ENCODE measurements around the gene TTC33. TPM values are rescaled to one million over a fixed set of nuclear protein-coding genes. Genes with fewer than 3 reads are reported as not detected.

The TTC33 gene
- total RNA-seq, 4 donors from 2014 or later: 20.2 to 49.0 (median 32.6) TPM

- H3K36me3 ChIP-seq: no peaks in the 10 kb centered on the region
- TF ChIP-seq, protein P1, sequence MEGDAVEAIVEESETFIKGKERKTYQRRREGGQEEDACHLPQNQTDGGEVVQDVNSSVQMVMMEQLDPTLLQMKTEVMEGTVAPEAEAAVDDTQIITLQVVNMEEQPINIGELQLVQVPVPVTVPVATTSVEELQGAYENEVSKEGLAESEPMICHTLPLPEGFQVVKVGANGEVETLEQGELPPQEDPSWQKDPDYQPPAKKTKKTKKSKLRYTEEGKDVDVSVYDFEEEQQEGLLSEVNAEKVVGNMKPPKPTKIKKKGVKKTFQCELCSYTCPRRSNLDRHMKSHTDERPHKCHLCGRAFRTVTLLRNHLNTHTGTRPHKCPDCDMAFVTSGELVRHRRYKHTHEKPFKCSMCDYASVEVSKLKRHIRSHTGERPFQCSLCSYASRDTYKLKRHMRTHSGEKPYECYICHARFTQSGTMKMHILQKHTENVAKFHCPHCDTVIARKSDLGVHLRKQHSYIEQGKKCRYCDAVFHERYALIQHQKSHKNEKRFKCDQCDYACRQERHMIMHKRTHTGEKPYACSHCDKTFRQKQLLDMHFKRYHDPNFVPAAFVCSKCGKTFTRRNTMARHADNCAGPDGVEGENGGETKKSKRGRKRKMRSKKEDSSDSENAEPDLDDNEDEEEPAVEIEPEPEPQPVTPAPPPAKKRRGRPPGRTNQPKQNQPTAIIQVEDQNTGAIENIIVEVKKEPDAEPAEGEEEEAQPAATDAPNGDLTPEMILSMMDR (IDR thresholded peaks at IDR 0.05 in 4 of 5, conservative IDR thresholded peaks at IDR 0.05 in 1 of 5): no peak
- TF ChIP-seq POLR2A (IDR thresholded peaks at IDR 0.05): no peak
- ATAC-seq (no peak), DNase-seq (no peak)
- intact Hi-C loops (cut with DNase I; ENCODE audit: low total_unique reads): no loop called here
- no peaks in the 10 kb centered on the region for H3K27me3 ChIP-seq
- H3K27ac ChIP-seq: no peak overlapping the region
- H3K9me3 ChIP-seq: no peaks in the 10 kb centered on the region
- H3K4me3 ChIP-seq: no peak overlapping the region
- in situ Hi-C loops (cut with MboI; ENCODE audit: low sequenced_read_pairs in 4 of 4): no loop called here
- no peaks in the 10 kb centered on the region for H3K4me1 ChIP-seq
Measured at GRCh38 chr5:40464511-40464910, 291.2 kb downstream of the TTC33 start.

Other genes with a start within 250 kb of the TTC33 start
- gene PTGER4, start 76.0 kb downstream of the TTC33 start, total RNA-seq: 10 to 100 TPM in 1 of 4 donors, 1 to 10 TPM in 3; 4.2 to 11.2 (median 7.4) TPM
- 10 to 100 TPM; 26.8 to 51.9 (median 36.9) TPM for gene PRKAA1, start 42.4 kb upstream of the TTC33 start, total RNA-seq
- gene RPL37, start 79.3 kb upstream of the TTC33 start, total RNA-seq: 100 to 1,000 TPM in 2 of 4 donors, 10 to 100 TPM in 2; 42.4 to 155 (median 92.9) TPM
- gene CARD6, start 85.4 kb upstream of the TTC33 start, total RNA-seq: 1 to 10 TPM; 3.6 to 4.5 (median 3.8) TPM
- 1 to 10 TPM in 3 of 4 donors, under 1 TPM in 1; 0.98 to 5.7 (median 4.5) TPM for gene C7, start 153.5 kb upstream of the TTC33 start, total RNA-seq